B cell (primary cell): ENCODE data around the gene EXOSC10. TPM values are rescaled to one million over a fixed set of nuclear protein-coding genes. Genes with fewer than 3 reads are reported as not detected.

Experiments
- ATAC-seq: fragments of 200-7000 bp; cut with Tn5 transposase; one replicate; pipeline ENCODE4 v1.10.0; 2021; ENCODE audit warnings: low read depth, mild to moderate bottlenecking, moderate number of reproducible peaks, moderate library complexity
- CTCF ChIA-PET: fragments of 350-600 bp; sonication (Branson Sonifier 250); formaldehyde crosslinking; loops from one replicate; lab custom pipeline; 2021; ENCODE audit warnings: antibody characterized with exemption, inconsistent platforms; lab: Charles Lee
- POLR2A ChIA-PET: fragments of 350-600 bp; sonication (Branson Sonifier 250); formaldehyde crosslinking; loops from one replicate; lab custom pipeline; 2021; ENCODE audit warnings: antibody characterized with exemption; lab: Charles Lee
- DNase-seq: peaks from one replicate; pipeline ENCODE4 v3.0.0; 2013
- H2AFZ ChIP-seq: 2 replicates; pipeline ENCODE4 v1.6.1; 2012; ENCODE audit warnings: mild to moderate bottlenecking, low read depth, low read length; ENCODE audit not compliant: insufficient read depth, poor library complexity, severe bottlenecking
- H3K27ac ChIP-seq, 2 donors: 1 replicate in 1 of 2; 2 replicates in 1 of 2; pipeline ENCODE4 v1.5.1; 2012 to 2013; ENCODE audit warnings: low read length in 2 of 2, mild to moderate bottlenecking in 2 of 2, moderate library complexity in 1 of 2
- H3K27me3 ChIP-seq, 4 experiments: fragments of 200-600 bp in 1 of 4; sonication (generic) in 1 of 4; replicated peaks in 1 of 4; 1 replicate in 2 of 4; 2 replicates in 2 of 4; pipeline versions ENCODE4 v1.6.1 to v1.7.0; 2013 to 2016; ENCODE audit warnings: low read length in 3 of 4, mild to moderate bottlenecking in 2 of 4, mixed read lengths in 1 of 4, moderate library complexity in 1 of 4; ENCODE audit not compliant: insufficient read depth in 4 of 4, control insufficient read depth in 3 of 4; ENCODE audit errors: control extremely low read depth in 1 of 4
- H3K36me3 ChIP-seq, 2 experiments: replicated peaks in 1 of 2; 1 replicate in 1 of 2; 2 replicates in 1 of 2; pipeline versions ENCODE4 v1.6.1 to v1.7.1; 2013; ENCODE audit warnings: low read length in 1 of 2; ENCODE audit not compliant: insufficient read depth in 2 of 2, control insufficient read depth in 1 of 2; ENCODE audit errors: control extremely low read depth in 1 of 2, extremely low read depth in 1 of 2
- H3K4me1 ChIP-seq, 2 donors: fragments of 200-600 bp in 1 of 2; sonication (generic) in 1 of 2; 1 replicate in 1 of 2; 2 replicates in 1 of 2; pipeline versions ENCODE4 v1.5.1 to v1.6.1; 2013 to 2017; ENCODE audit warnings: low read length in 2 of 2; ENCODE audit not compliant: control insufficient read depth in 2 of 2, insufficient read depth in 2 of 2
- H3K4me2 ChIP-seq: replicated peaks from 2 replicates; pipeline ENCODE3; 2012; ENCODE audit warnings: mild to moderate bottlenecking, low read depth, low read length; ENCODE audit not compliant: poor library complexity, severe bottlenecking
- H3K4me3 ChIP-seq, 5 experiments: fragments of 200-600 bp in 1 of 5; sonication (generic) in 1 of 5; 1 replicate in 3 of 5; 2 replicates in 2 of 5; pipeline versions ENCODE4 v1.5.1 to v1.7.0; 2011 to 2016; ENCODE audit warnings: low read length in 4 of 5, mild to moderate bottlenecking in 4 of 5, low read depth in 2 of 5, control low read depth in 1 of 5, moderate library complexity in 1 of 5; ENCODE audit not compliant: insufficient read depth in 1 of 5; ENCODE audit errors: control extremely low read depth in 1 of 5, extremely low read depth in 1 of 5
- H3K79me2 ChIP-seq: fragments of 200-600 bp; sonication (generic); one replicate; pipeline ENCODE4 v1.6.0; 2016; ENCODE audit warnings: low read length; ENCODE audit not compliant: control insufficient read depth, insufficient read depth
- H3K9ac ChIP-seq: fragments of 200-600 bp; sonication (generic); 2 replicates; pipeline ENCODE4 v1.6.1; 2017; ENCODE audit warnings: mild to moderate bottlenecking, low read length, moderate library complexity
- H3K9me3 ChIP-seq, 3 donors: one replicate each; pipeline versions ENCODE4 v1.6.1 to v1.7.1; 2013; ENCODE audit warnings: low read length in 2 of 3; ENCODE audit not compliant: control insufficient read depth in 2 of 3, insufficient read depth in 1 of 3; ENCODE audit errors: control extremely low read depth in 1 of 3
- H4K20me1 ChIP-seq: 2 replicates; pipeline ENCODE4 v1.6.0; 2012; ENCODE audit warnings: mild to moderate bottlenecking, low read length; ENCODE audit not compliant: insufficient read depth, control insufficient read depth, poor library complexity, severe bottlenecking
- H3K27ac Mint-ChIP-seq: one replicate; pipeline ENCODE4 v1.8.0; 2021; ENCODE audit warnings: mixed read lengths
- H3K27me3 Mint-ChIP-seq: one replicate; pipeline ENCODE4 v1.8.0; 2021; ENCODE audit warnings: mixed read lengths
- H3K4me1 Mint-ChIP-seq: one replicate; pipeline ENCODE4 v1.8.0; 2021; ENCODE audit warnings: mixed read lengths
- H3K4me3 Mint-ChIP-seq: one replicate; pipeline ENCODE4 v1.8.0; 2021; ENCODE audit warnings: mixed read lengths
- H3K9me3 Mint-ChIP-seq: one replicate; pipeline ENCODE4 v1.8.0; 2022; ENCODE audit warnings: mixed read lengths; ENCODE audit not compliant: insufficient read depth
- CTCF ChIP-seq: fragments of 200-600 bp; IDR thresholded peaks from one replicate; pipeline ENCODE4 v1.8.0; 2022; ENCODE audit warnings: antibody characterized with exemption, mild to moderate bottlenecking
- EZH2 ChIP-seq: IDR thresholded peaks from 2 replicates; pipeline ENCODE4 v1.6.1; 2012; ENCODE audit warnings: borderline replicate concordance, low read depth, mild to moderate bottlenecking, moderate library complexity, low read length; ENCODE audit not compliant: insufficient read depth, poor library complexity, severe bottlenecking
- WGBS: methylation state at CpG from one replicate; pipeline ENCODE4 v1.1.5; 2013; ENCODE audit warnings: missing lambda C conversion rate; ENCODE audit not compliant: insufficient coverage; 5-methylcytosine and 5-hydroxymethylcytosine counted together
- intact Hi-C: fragments of 100-400 bp; cut with micrococcal nuclease; formaldehyde crosslinking; loops from one replicate; pipeline ENCODE4 v1.10.0; 2022
- polyA plus RNA-seq: library from polyadenylated mRNA; depleted of rRNA; stranded (reverse); fragments of >200 nt; gene quantifications from 2 replicates; pipeline ENCODE4 v1.2.3, GENCODE V29; 2012
- total RNA-seq, 2 donors: library from RNA; stranded (reverse); fragments of 120-200 nt in 1 of 2; gene quantifications; 1 replicate in 1 of 2; 2 replicates in 1 of 2; pipeline versions ENCODE4 v1.2.3 to v1.2.4, GENCODE V29; 2013 to 2022

EXOSC10 gene
- total and polyA plus RNA-seq, 2 donors (not counting 1 experiment from before 2014, with no cell fraction given) = 83.4 to 119 TPM

- H3K4me1 ChIP-seq = no peaks in the 10 kb centered on the region
- CTCF ChIA-PET = interaction anchor here (0.6 kb wide), 2 partner anchors 34 to 277 kb away, joined by 4 to 5 read pairs; no protein-coding TSS in a partner anchor
- H2AFZ ChIP-seq = no peak overlapping the region
- intact Hi-C loops = no loop called here
- no peak overlapping the region for H3K9ac ChIP-seq
- H3K79me2 ChIP-seq = no peaks in the 10 kb centered on the region
- H4K20me1 ChIP-seq = no peaks in the 10 kb centered on the region
- no peaks in the 10 kb centered on the region for H3K27me3 ChIP-seq
- no peaks in the 10 kb centered on the region for H3K9me3 ChIP-seq
- H3K4me3 Mint-ChIP-seq = no peak overlapping the region
- no peak overlapping the region for H3K4me2 ChIP-seq
- no peak for DNase-seq
- no peak for ATAC-seq
- no peak overlapping the region for H3K27ac Mint-ChIP-seq
- no peaks in the 10 kb centered on the region for H3K9me3 Mint-ChIP-seq
- 100% methylated on average over 3 of the region's 9 CpGs for WGBS
- no peak overlapping the region for H3K4me3 ChIP-seq
- no peak overlapping the region for H3K27ac ChIP-seq
- peaks cover 2% of the 10 kb centered on the region for H3K4me1 Mint-ChIP-seq
- TF ChIP-seq CTCF (no peak), EZH2 (no peak)
- POLR2A ChIA-PET = no interaction called here
- H3K36me3 ChIP-seq = peaks cover 5 to 16% of the 10 kb centered on the region in 2 experiments
- H3K27me3 Mint-ChIP-seq = no peaks in the 10 kb centered on the region
Observed at GRCh38 chr1:11030865-11031264, 68.8 kb downstream of the EXOSC10 start.

- H3K36me3 ChIP-seq = peaks cover 13 to 40% of the 10 kb centered on the region in 2 experiments
- Mint-ChIP-seq H3K27me3 (no peaks in the 10 kb centered on the region), H3K27ac (no peak overlapping the region), H3K9me3 (no peaks in the 10 kb centered on the region), H3K4me3 (no peak overlapping the region), H3K4me1 (peaks cover 15% of the 10 kb centered on the region)
- H3K9ac ChIP-seq = no peak overlapping the region
- H3K79me2 ChIP-seq = no peaks in the 10 kb centered on the region
- intact Hi-C loops = no loop called here
- no peak overlapping the region for H3K4me2 ChIP-seq
- H3K4me3 ChIP-seq = no peak overlapping the region
- H3K27me3 ChIP-seq = no peaks in the 10 kb centered on the region
- H3K27ac ChIP-seq = no peak overlapping the region
- no peaks in the 10 kb centered on the region for H4K20me1 ChIP-seq
- H3K4me1 ChIP-seq = no peaks in the 10 kb centered on the region
- no peak overlapping the region for H2AFZ ChIP-seq
- DNase-seq (no peak), ATAC-seq (no peak)
- no peaks in the 10 kb centered on the region for H3K9me3 ChIP-seq
- WGBS = no CpG with 5 or more reads among the region's 3 CpGs
- ChIA-PET POLR2A (no interaction called here), CTCF (interaction anchor here (0.7 to 1.5 kb wide), 2 partner anchors 10 to 192 kb away, joined by 5 to 8 read pairs; no protein-coding TSS in a partner anchor)
- no peak for TF ChIP-seq EZH2
- no peak for TF ChIP-seq CTCF
Observed at GRCh38 chr1:11028018-11028417, 71.7 kb downstream of the EXOSC10 start.
